HepG2 (cell line): ENCODE measurements around the gene CENPM. TPM values are rescaled to one million over a fixed set of nuclear protein-coding genes. Genes with fewer than 3 reads are reported as not detected.
A peak's percentile ranks its signal among the peaks of the same experiment; 100 is the strongest.

Experiments used
- AGO2 ChIP-seq: fragments of 200-400 bp; formaldehyde crosslinking; optimal IDR thresholded peaks from 2 replicates; pipeline ENCODE3; 2017; ENCODE audit warnings: mild to moderate bottlenecking, low read depth, low read length, moderate library complexity
- CTCF ChIP-seq: sonication (generic); formaldehyde crosslinking; IDR thresholded peaks from 2 replicates; pipeline ENCODE4 v1.5.0; 2020; ENCODE audit warnings: mild to moderate bottlenecking, missing genetic modification reagents, moderate library complexity
- ELF4 ChIP-seq: sonication (generic); formaldehyde crosslinking; IDR thresholded peaks from 2 replicates; pipeline ENCODE4 v1.5.0; 2020; ENCODE audit warnings: missing genetic modification reagents, mild to moderate bottlenecking, moderate library complexity, borderline replicate concordance
- HNF4G ChIP-seq, 2 experiments: sonication (generic) in 1 of 2; formaldehyde crosslinking in 1 of 2; IDR thresholded peaks; 2 replicates each; pipeline versions ENCODE4 v1.4.0 to v1.6.1; 2011 to 2020; ENCODE audit warnings: borderline replicate concordance in 2 of 2, low read depth in 2 of 2, mild to moderate bottlenecking in 2 of 2, low read length in 1 of 2, missing genetic modification reagents in 1 of 2, moderate library complexity in 1 of 2
- PHF21A ChIP-seq: sonication (generic); formaldehyde crosslinking; IDR thresholded peaks from 2 replicates; pipeline ENCODE4 v1.5.0; 2020; ENCODE audit warnings: mild to moderate bottlenecking, missing genetic modification reagents
- POLR2G ChIP-seq: fragments of 200-400 bp; formaldehyde crosslinking; IDR thresholded peaks from 2 replicates; pipeline ENCODE4 v1.6.1; 2018; ENCODE audit warnings: mild to moderate bottlenecking, low read depth, low read length, moderate library complexity
- SP1 ChIP-seq, 2 experiments: fragments of 450-650 bp in 1 of 2; sonication (generic) in 1 of 2; formaldehyde crosslinking in 1 of 2; IDR thresholded peaks; 2 replicates each; pipeline versions ENCODE4 v1.4.0 to v1.6.1; 2016 to 2020; ENCODE audit warnings: missing genetic modification reagents in 1 of 2
- SRSF9 ChIP-seq: fragments of 200-400 bp; formaldehyde crosslinking; IDR thresholded peaks from 2 replicates; pipeline ENCODE4 v1.6.1; 2018; ENCODE audit warnings: borderline replicate concordance, mild to moderate bottlenecking, low read depth, low read length; ENCODE audit not compliant: insufficient read depth, poor library complexity, severe bottlenecking
- ZNF713 ChIP-seq: sonication (generic); formaldehyde crosslinking; IDR thresholded peaks from 2 replicates; pipeline ENCODE4 v1.4.0; 2020; ENCODE audit warnings: mild to moderate bottlenecking, missing genetic modification reagents
- ZSCAN12 ChIP-seq: sonication (generic); formaldehyde crosslinking; IDR thresholded peaks from 2 replicates; pipeline ENCODE4 v1.9.0; 2021; ENCODE audit warnings: mild to moderate bottlenecking, missing genetic modification reagents
- ZUFSP ChIP-seq: sonication (generic); formaldehyde crosslinking; IDR thresholded peaks from 2 replicates; pipeline ENCODE4 v1.9.0; 2021; ENCODE audit warnings: missing genetic modification reagents, mild to moderate bottlenecking, borderline replicate concordance
- polyA plus RNA-seq, 8 experiments: library from polyadenylated mRNA; depleted of rRNA in 3 of 8; stranded (reverse) in 7 of 8; unstranded in 1 of 8; fragments of >200 nt; fragmentation: Illumina TruSeq in 4 of 8; extraction: Trizol in 4 of 8; gene quantifications; 2 replicates each; pipeline versions ENCODE4 v1.2.1 to v1.2.3, GENCODE V29; 2011 to 2016; ENCODE audit warnings: low read depth in 4 of 8, missing spikeins in 1 of 8, mixed read lengths in 1 of 8; ENCODE audit not compliant: insufficient read depth in 1 of 8
- total RNA-seq, 5 experiments: library from RNA; depleted of rRNA; stranded (reverse); fragments of >200 nt; fragmentation: Illumina TruSeq; extraction: Trizol; gene quantifications; 2 replicates each; pipeline ENCODE4 v1.2.3, GENCODE V29; 2016; ENCODE audit warnings: low read depth in 1 of 5
- TF ChIP-seq, protein P1 (sequence below): sonication (generic); formaldehyde crosslinking; IDR thresholded peaks from 2 replicates; pipeline ENCODE4 v1.4.0; 2020; ENCODE audit warnings: mild to moderate bottlenecking, missing genetic modification reagents
- TF ChIP-seq, protein P2 (sequence below): sonication (generic); formaldehyde crosslinking; IDR thresholded peaks from 2 replicates; pipeline ENCODE4 v1.8.1; 2023; ENCODE audit warnings: mild to moderate bottlenecking, inconsistent platforms, moderate library complexity, missing genetic modification reagents, borderline replicate concordance

Gene CENPM
- total and polyA plus RNA-seq, 2 of the 13 experiments (the other 11 are each of a cell fraction or from before 2014, with no cell fraction given) = 11.2 to 37.3 TPM

GRCh38 chr22:41946629-41947423 lies at the start of gene CENPM (continued):
- TF ChIP-seq ZSCAN12 (CRISPR knock-in tag) (0 out of 2 replicates have a peak, but pooled peaks have one; percentile 44), ZUFSP (CRISPR knock-in tag) (no peak), SP1 (IDR thresholded peaks at IDR 0.05) (no peak), SP1 (CRISPR knock-in tag; IDR thresholded peaks at IDR 0.05) (peak; percentile 83), PHF21A (CRISPR knock-in tag) (peak; percentile 32; the same call in 1 of the 2 replicates), ELF4 (no peak), HNF4G (IDR thresholded peaks at IDR 0.05; ENCODE audit: borderline replicate concordance, low read depth, low read length) (peak; percentile 10; the same call in 1 of the 2 replicates), HNF4G (CRISPR knock-in tag; IDR thresholded peaks at IDR 0.05; ENCODE audit: borderline replicate concordance, low read depth) (no peak), AGO2 (peak; percentile 10), CTCF (CRISPR knock-in tag) (no peak; the same call in 1 of the 2 replicates), ZNF713 (CRISPR knock-in tag) (0 out of 2 replicates have a peak, but pooled peaks have one; percentile 30), SRSF9 (no peak), POLR2G (peak; percentile 61; the same call in 1 of the 2 replicates)
- TF ChIP-seq, protein P1, sequence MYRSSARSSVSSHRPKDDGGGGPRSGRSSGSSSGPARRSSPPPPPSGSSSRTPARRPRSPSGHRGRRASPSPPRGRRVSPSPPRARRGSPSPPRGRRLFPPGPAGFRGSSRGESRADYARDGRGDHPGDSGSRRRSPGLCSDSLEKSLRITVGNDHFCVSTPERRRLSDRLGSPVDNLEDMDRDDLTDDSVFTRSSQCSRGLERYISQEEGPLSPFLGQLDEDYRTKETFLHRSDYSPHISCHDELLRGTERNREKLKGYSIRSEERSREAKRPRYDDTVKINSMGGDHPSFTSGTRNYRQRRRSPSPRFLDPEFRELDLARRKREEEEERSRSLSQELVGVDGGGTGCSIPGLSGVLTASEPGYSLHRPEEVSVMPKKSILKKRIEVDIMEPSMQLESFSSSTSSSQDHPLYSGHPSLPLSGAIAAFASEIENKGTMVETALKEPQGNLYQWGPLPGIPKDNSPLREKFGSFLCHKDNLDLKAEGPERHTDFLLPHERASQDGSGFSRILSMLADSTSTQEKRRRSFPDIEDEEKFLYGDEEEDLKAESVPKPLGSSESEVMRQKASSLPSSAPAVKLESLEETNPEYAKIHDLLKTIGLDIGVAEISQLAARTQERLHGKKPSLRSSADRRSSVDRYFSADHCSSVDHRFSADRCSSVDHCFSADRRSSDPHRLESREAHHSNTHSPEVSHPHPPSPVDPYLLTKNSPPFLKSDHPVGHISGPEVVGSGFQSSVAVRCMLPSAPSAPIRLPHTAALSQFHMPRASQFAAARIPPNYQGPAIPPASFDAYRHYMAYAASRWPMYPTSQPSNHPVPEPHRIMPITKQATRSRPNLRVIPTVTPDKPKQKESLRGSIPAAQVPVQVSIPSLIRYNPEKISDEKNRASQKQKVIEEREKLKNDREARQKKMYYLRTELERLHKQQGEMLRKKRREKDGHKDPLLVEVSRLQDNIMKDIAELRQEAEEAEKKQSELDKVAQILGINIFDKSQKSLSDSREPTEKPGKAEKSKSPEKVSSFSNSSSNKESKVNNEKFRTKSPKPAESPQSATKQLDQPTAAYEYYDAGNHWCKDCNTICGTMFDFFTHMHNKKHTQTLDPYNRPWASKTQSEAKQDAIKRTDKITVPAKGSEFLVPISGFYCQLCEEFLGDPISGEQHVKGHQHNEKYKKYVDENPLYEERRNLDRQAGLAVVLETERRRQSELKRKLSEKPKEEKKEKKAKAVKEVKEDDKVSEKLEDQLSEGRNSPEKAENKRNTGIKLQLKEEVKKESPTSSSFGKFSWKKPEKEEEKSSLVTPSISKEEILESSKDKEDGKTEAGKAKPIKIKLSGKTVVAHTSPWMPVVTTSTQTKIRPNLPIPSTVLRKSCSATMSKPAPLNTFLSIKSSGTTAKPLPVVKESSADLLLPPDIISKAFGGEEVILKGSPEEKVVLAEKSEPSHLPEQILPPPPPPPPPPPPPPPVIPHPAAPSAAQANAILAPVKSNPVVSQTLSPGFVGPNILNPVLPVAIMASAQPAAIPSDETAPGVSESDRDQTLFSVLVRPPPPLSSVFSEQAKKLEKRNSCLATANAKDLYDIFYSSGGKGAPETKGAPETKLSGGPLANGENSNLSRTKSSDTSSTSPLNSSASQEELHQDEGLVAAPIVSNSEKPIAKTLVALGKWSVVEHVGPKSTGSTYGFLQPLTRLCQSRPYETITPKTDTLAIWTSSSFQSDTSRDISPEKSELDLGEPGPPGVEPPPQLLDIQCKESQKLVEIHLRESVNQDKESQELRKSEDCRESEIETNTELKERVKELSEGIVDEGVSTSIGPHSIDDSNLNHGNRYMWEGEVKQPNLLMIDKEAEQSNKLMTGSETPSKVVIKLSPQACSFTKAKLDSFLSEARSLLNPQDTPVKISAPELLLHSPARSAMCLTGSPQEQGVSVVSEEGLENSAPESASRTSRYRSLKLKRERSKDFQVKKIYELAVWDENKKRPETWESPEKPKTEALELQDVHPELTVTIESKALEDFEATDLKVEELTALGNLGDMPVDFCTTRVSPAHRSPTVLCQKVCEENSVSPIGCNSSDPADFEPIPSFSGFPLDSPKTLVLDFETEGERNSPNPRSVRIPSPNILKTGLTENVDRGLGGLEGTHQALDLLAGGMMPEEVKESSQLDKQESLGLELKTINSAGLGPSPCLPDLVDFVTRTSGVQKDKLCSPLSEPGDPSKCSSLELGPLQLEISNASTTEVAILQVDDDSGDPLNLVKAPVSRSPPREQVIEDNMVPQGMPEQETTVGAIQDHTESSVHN (CRISPR knock-in tag) = no peak; the same call in 1 of the 2 replicates
- TF ChIP-seq, protein P2, sequence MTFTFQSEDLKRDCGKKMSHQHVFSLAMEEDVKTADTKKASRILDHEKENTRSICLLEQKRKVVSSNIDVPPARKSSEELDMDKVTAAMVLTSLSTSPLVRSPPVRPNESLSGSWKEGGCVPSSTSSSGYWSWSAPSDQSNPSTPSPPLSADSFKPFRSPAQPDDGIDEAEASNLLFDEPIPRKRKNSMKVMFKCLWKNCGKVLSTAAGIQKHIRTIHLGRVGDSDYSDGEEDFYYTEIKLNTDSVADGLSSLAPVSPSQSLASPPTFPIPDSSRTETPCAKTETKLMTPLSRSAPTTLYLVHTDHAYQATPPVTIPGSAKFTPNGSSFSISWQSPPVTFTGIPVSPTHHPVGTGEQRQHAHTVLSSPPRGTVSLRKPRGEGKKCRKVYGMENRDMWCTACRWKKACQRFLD (CRISPR knock-in tag) = peak; percentile 53; the same call in 1 of the 2 replicates
